A549 (cell line): Measurements from ENCODE around the gene NRXN2. TPM values are rescaled to one million over a fixed set of nuclear protein-coding genes. Genes with fewer than 3 reads are reported as not detected.

Experiments used
- ATAC-seq, 2 experiments: fragments of 200-7000 bp in 1 of 2; fragments of >200 bp in 1 of 2; cut with Nextera tagmentation in 1 of 2; cut with Tn5 transposase in 1 of 2; 3 replicates each; pipeline versions ENCODE4 v1.8.0 to v1.9.1; 2018 to 2020; ENCODE audit warnings: mild to moderate bottlenecking in 1 of 2, moderate library complexity in 1 of 2
- CTCF ChIA-PET: fragments of 300-600 bp; sonication (Branson Sonifier 250); formaldehyde crosslinking; extraction: SDS; loops from one replicate; lab custom pipeline; 2021; ENCODE audit warnings: antibody characterized with exemption, inconsistent platforms; lab: Yijun Ruan, JAX
- POLR2A ChIA-PET: fragments of 350-600 bp; formaldehyde crosslinking; extraction: SDS; loops from one replicate; lab custom pipeline; 2021; ENCODE audit warnings: antibody characterized with exemption, inconsistent platforms; lab: Yijun Ruan, JAX
- DNase-seq, 2 experiments: peaks; one replicate each; pipeline versions ENCODE4 v3.0.0 to v3.0.0-alpha.2; 2011 to 2016; ENCODE audit warnings: low read depth in 1 of 2, low spot score in 1 of 2
- FAIRE-seq: peaks from 2 replicates; lab custom pipeline; 2011; peaks lifted over from hg19 to GRCh38; lab: Jason Lieb, UNC
- H3K27ac ChIP-seq, 2 experiments: fragments of >200 bp; sonication (Bioruptor Twin); formaldehyde crosslinking; 3 replicates each; pipeline ENCODE4 v1.5.1; 2016 to 2017
- H3K4me1 ChIP-seq: fragments of >200 bp; sonication (Bioruptor Twin); formaldehyde crosslinking; 3 replicates; pipeline ENCODE4 v1.6.1; 2016
- H3K4me2 ChIP-seq: fragments of >200 bp; sonication (Bioruptor Twin); formaldehyde crosslinking; 3 replicates; pipeline ENCODE4 v1.6.1; 2016
- H3K4me3 ChIP-seq: fragments of >200 bp; sonication (Bioruptor Twin); formaldehyde crosslinking; 3 replicates; pipeline ENCODE4 v1.5.1; 2016
- H3K9me3 ChIP-seq: fragments of >200 bp; sonication (Bioruptor Twin); formaldehyde crosslinking; 3 replicates; pipeline ENCODE4 v1.6.1; 2016
- CBX2 ChIP-seq: fragments of 200-600 bp; sonication (generic); IDR thresholded peaks from 2 replicates; pipeline ENCODE4 v1.6.1; 2016; ENCODE audit warnings: low read depth, mild to moderate bottlenecking, borderline replicate concordance
- CHD4 ChIP-seq: fragments of 200-600 bp; sonication (generic); IDR thresholded peaks from 2 replicates; pipeline ENCODE4 v1.6.1; 2016; ENCODE audit warnings: antibody characterized with exemption, mild to moderate bottlenecking, borderline replicate concordance
- ESRRA ChIP-seq: fragments of 150-350 bp; IDR thresholded peaks from 2 replicates; pipeline ENCODE4 v1.6.1; 2014; ENCODE audit warnings: mild to moderate bottlenecking, low read length, borderline replicate concordance
- HDAC2 ChIP-seq: fragments of 200-600 bp; sonication (generic); IDR thresholded peaks from 2 replicates; pipeline ENCODE4 v1.6.1; 2016
- HOXB13 ChIP-seq: fragments of 250-450 bp; sonication (Bioruptor Pico); IDR thresholded peaks from 2 replicates; pipeline ENCODE4 v1.5.0; 2020; ENCODE audit warnings: low read depth, mild to moderate bottlenecking, moderate library complexity
- KDM1A ChIP-seq: fragments of 200-600 bp; sonication (generic); IDR thresholded peaks from 2 replicates; pipeline ENCODE4 v1.6.1; 2016; ENCODE audit warnings: low read depth, mild to moderate bottlenecking
- RAD21 ChIP-seq, 2 experiments: fragments of >200 bp in 1 of 2; sonication (Bioruptor Twin) in 1 of 2; formaldehyde crosslinking in 1 of 2; IDR thresholded peaks in 1 of 2; conservative IDR thresholded peaks in 1 of 2; 2 replicates in 1 of 2; 3 replicates in 1 of 2; pipeline ENCODE4 v1.6.1; 2012 to 2018; ENCODE audit warnings: inconsistent platforms in 1 of 2
- RARB ChIP-seq: fragments of 250-450 bp; sonication (Bioruptor Pico); IDR thresholded peaks from 2 replicates; pipeline ENCODE4 v1.8.0; 2021; ENCODE audit warnings: mild to moderate bottlenecking, moderate library complexity
- WGBS: methylation state at CpG from one replicate; pipeline ENCODE4 v1.1.6; 2017; ENCODE audit errors: missing lambda C conversion rate; 5-methylcytosine and 5-hydroxymethylcytosine counted together
- polyA plus RNA-seq, 4 experiments: library from polyadenylated mRNA; depleted of rRNA in 3 of 4; stranded (reverse); fragments of >200 nt; fragmentation: RNase III in 1 of 4; extraction: RNeasy Plus Mini Kit Qiagen cat#74134 plus additional on column Dnase treatment in 1 of 4; gene quantifications; 2 replicates in 3 of 4; 3 replicates in 1 of 4; pipeline ENCODE4 v1.2.3, GENCODE V29; 2011 to 2017
- TF ChIP-seq, protein P1 (sequence below): fragments of >200 bp; sonication (Bioruptor Twin); formaldehyde crosslinking; IDR thresholded peaks from 3 replicates; pipeline ENCODE4 v1.5.1; 2016
- TF ChIP-seq, protein P2 (sequence below): IDR thresholded peaks from 2 replicates; pipeline ENCODE4 v1.6.1; 2012
- TF ChIP-seq, protein P3 (sequence below): fragments of 250-450 bp; sonication (Bioruptor Pico); IDR thresholded peaks from 2 replicates; pipeline ENCODE4 v1.5.0; 2021; ENCODE audit warnings: mild to moderate bottlenecking, moderate library complexity, borderline replicate concordance

Gene NRXN2
- polyA plus RNA-seq, 2 of the 4 experiments (the other 2 are of a cell fraction), result 0.04 TPM; not detected in 1

DNA sequence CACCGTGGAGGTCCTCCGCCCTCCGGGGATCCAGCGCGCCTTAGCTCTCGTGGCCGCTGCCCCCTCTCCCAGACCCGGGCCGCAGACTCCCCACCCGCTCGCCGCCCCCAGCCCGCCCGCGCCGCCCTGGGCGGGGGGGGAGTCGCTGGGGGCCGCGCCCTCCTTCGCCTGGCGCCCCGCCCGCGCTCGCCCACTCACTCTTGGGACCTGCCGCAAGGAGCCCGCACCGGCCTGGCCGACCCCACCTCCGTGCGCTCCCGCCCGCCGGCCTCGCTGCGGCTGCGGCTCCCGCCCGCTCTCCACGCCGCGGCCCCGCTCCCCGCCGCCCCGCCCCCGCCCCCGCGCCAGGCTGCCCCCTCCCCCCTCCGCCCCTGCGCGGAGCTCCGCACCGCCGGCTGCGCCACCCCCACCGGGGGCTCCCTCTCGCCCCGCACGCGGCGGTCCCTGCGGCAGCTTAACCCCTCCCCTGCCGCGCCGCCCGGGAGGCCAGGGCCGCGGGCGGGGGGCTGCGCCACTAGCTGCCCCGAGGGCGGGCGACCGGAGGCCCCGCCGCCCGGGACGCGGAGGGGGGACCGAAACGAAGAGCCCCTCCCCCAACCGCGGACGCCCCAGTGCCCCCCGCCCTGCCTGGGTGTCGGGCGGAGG, 21.7 kb upstream of the NRXN2 start:
- CTCF ChIA-PET, result interaction anchor here (0.7 to 7.2 kb wide), 16 partner anchors 12 to 390 kb away, joined by 3 to 104 read pairs (median 6); partner anchors contain the start of gene PYGM
- ATAC-seq, result no peak

DNA sequence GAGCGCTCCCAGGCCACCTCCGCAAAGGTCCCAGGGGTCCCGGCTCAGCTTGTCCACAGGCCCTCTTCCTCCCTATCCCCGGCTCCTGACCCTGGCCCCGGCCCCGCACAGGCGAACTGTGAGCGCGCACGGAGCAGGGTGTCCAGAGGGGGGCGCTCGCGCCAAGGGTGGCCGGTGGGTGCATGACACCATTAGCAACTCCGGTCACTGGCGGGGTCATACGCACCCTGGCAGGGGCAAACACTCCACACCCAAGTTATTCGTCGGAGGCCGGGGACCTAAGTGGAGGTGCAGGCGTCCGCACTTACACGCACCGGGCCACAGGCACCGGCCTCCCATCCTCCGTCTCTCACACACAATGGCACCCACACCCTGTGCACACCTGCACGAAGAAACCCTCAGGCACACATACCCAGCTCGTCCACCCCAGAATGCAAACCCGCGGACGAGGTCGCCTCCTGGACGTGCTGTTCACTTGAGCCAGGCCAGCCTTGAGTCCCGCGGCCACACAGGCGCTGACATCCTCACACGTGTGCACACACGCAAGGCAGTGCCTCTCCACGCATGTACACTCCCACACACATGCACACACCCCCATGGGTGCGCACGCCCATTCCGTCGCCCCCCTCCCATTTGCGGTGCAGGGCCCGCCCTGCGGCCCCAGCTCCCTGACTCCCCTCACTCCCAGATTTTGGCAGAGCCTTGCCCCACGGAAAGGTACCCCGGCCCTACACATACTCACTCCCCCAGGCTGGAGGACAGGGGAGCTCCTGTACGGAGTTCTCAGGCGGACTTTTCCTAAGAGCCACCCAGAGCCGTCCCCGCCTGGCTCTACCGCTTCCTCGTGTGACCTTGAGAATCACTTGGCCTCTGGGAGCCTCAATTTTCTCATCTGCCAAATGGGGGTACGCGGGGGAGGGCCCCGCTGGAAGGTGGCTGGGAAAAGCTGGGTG, 20.9 kb upstream of the NRXN2 start, which contains the start of gene RASGRP2:
TSS of gene RASGRP2 (minus strand) at position 552 of the 953 bp plus-strand sequence. CDS start 1,276 bp downstream, outside the sequence.
- 2% methylated on average over 41 of the region's 57 CpGs for WGBS
- Histone ChIP-seq H3K27ac (peak within 1 kb of the TSS; percentile 62 to 84; a peak in 5 of 6 replicates), H3K9me3 (no peaks in the 10 kb centered on the region), H3K4me3 (peak within 1 kb of the TSS; percentile 61), H3K4me2 (peak within 1 kb of the TSS; percentile 99), H3K4me1 (peaks cover 28% of the 10 kb centered on the region)
- ChIA-PET POLR2A (no interaction called here), CTCF (interaction anchor here (0.7 to 7.2 kb wide), 29 partner anchors 13 to 439 kb away, joined by 3 to 104 read pairs (median 4); partner anchors contain the start of gene PYGM)
- DNase-seq (peak; percentile 75 to 76), ATAC-seq (peak; percentile 42 to 73), FAIRE-seq (no peak)
- TF ChIP-seq KDM1A, result peak; percentile 68
- TF ChIP-seq, protein P1, sequence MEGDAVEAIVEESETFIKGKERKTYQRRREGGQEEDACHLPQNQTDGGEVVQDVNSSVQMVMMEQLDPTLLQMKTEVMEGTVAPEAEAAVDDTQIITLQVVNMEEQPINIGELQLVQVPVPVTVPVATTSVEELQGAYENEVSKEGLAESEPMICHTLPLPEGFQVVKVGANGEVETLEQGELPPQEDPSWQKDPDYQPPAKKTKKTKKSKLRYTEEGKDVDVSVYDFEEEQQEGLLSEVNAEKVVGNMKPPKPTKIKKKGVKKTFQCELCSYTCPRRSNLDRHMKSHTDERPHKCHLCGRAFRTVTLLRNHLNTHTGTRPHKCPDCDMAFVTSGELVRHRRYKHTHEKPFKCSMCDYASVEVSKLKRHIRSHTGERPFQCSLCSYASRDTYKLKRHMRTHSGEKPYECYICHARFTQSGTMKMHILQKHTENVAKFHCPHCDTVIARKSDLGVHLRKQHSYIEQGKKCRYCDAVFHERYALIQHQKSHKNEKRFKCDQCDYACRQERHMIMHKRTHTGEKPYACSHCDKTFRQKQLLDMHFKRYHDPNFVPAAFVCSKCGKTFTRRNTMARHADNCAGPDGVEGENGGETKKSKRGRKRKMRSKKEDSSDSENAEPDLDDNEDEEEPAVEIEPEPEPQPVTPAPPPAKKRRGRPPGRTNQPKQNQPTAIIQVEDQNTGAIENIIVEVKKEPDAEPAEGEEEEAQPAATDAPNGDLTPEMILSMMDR, result peak; percentile 67
- no peak for TF ChIP-seq CBX2
- 0 out of 2 replicates have a peak, but pooled peaks have one; percentile 31 for TF ChIP-seq CHD4
- TF ChIP-seq ESRRA, result peak; percentile 83; the same call in 1 of the 2 replicates
- TF ChIP-seq, protein P2, sequence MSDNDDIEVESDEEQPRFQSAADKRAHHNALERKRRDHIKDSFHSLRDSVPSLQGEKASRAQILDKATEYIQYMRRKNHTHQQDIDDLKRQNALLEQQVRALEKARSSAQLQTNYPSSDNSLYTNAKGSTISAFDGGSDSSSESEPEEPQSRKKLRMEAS, result peak; percentile 26; the same call in 1 of the 2 replicates
- TF ChIP-seq HDAC2, result no peak
- peak; percentile 27 to 43; a peak in 1 of 5 replicates for TF ChIP-seq RAD21 (conservative IDR thresholded peaks at IDR 0.05 in 1 of 2, IDR thresholded peaks at IDR 0.05 in 1 of 2)
- TF ChIP-seq, protein P3, sequence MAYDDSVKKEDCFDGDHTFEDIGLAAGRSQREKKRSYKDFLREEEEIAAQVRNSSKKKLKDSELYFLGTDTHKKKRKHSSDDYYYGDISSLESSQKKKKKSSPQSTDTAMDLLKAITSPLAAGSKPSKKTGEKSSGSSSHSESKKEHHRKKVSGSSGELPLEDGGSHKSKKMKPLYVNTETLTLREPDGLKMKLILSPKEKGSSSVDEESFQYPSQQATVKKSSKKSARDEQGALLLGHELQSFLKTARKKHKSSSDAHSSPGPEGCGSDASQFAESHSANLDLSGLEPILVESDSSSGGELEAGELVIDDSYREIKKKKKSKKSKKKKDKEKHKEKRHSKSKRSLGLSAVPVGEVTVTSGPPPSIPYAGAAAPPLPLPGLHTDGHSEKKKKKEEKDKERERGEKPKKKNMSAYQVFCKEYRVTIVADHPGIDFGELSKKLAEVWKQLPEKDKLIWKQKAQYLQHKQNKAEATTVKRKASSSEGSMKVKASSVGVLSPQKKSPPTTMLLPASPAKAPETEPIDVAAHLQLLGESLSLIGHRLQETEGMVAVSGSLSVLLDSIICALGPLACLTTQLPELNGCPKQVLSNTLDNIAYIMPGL (CRISPR knock-in tag), result peak; percentile 45; the same call in 1 of the 2 replicates

More for the DNA sequence above, 21.7 kb upstream of the NRXN2 start:
- Histone ChIP-seq H3K27ac (peak overlapping the region; percentile 61 to 84; a peak in 5 of 6 replicates), H3K4me2 (peak overlapping the region; percentile 99), H3K4me1 (peaks cover 28% of the 10 kb centered on the region), H3K9me3 (no peaks in the 10 kb centered on the region), H3K4me3 (peak overlapping the region; percentile 61)
- WGBS, result 0% methylated on average over 1 of the region's 89 CpGs
- TF ChIP-seq RARB (CRISPR knock-in tag), result no peak
- TF ChIP-seq HOXB13, result no peak
- TF ChIP-seq, protein P1, result no peak
- POLR2A ChIA-PET, result interaction anchor here (0.5 kb wide), 1 partner anchor 427 kb away, joined by 3 read pairs; the partner anchor contains the start of gene TRMT112
- FAIRE-seq, result no peak
- DNase-seq, result no peak
